ENCODE data around the gene GRIK4.

The GRIK4 gene

GRCh38 chr11:120816176-120816575 lies 304.6 kb downstream of the GRIK4 start:
- H3K27ac ChIP-seq (ENCODE audit: low read depth, low read length), result no peak overlapping the region
- no peaks in the 10 kb centered on the region for H3K27me3 ChIP-seq (ENCODE audit: control insufficient read depth, insufficient read depth, low read length)
- no peaks in the 10 kb centered on the region for H3K36me3 ChIP-seq (ENCODE audit: control insufficient read depth, insufficient read depth, low read length)
- H3K4me3 ChIP-seq (ENCODE audit: low read length), result no peak overlapping the region
- H3K9ac ChIP-seq (ENCODE audit: low read length), result no peak overlapping the region
- H3K4me1 ChIP-seq (ENCODE audit: control insufficient read depth, insufficient read depth, low read length), result no peaks in the 10 kb centered on the region

- Histone ChIP-seq H3K27me3 (ENCODE audit: control insufficient read depth, insufficient read depth, low read length) (no peaks in the 10 kb centered on the region), H3K9ac (ENCODE audit: low read length) (no peak overlapping the region), H3K36me3 (ENCODE audit: control insufficient read depth, insufficient read depth, low read length) (no peaks in the 10 kb centered on the region), H3K4me3 (ENCODE audit: low read length) (no peak overlapping the region), H3K27ac (ENCODE audit: low read depth, low read length) (no peak overlapping the region), H3K4me1 (ENCODE audit: control insufficient read depth, insufficient read depth, low read length) (no peaks in the 10 kb centered on the region)
Measured at GRCh38 chr11:120816711-120817110, 305.2 kb downstream of the GRIK4 start.

GRCh38 chr11:120817158-120817557 lies 305.6 kb downstream of the GRIK4 start:
- Histone ChIP-seq H3K27me3 (ENCODE audit: control insufficient read depth, insufficient read depth, low read length) (no peaks in the 10 kb centered on the region), H3K4me3 (ENCODE audit: low read length) (no peak overlapping the region), H3K4me1 (ENCODE audit: control insufficient read depth, insufficient read depth, low read length) (no peaks in the 10 kb centered on the region), H3K9ac (ENCODE audit: low read length) (no peak overlapping the region), H3K27ac (ENCODE audit: low read depth, low read length) (no peak overlapping the region), H3K36me3 (ENCODE audit: control insufficient read depth, insufficient read depth, low read length) (no peaks in the 10 kb centered on the region)

DNA sequence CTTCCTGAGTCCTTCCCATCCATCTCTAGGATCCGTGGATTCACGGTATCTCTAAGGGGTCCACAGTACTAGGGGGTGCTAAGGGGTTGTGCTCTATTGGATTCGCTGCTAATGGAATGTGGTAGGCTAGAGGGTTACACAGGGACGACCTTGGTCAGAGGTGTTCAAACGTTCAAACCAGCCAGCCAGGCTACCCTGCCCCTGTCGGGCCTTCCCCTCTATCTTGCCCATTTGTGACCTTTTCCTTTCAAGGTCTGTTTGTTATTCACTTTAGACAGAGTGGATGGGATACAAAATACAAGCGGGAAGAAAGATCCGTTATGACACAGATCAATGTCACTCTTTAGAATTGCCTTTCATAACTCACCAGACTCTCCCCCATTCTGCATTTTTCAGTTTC lies 306.5 kb downstream of the GRIK4 start:
- Histone ChIP-seq H3K4me1 (ENCODE audit: control insufficient read depth, insufficient read depth, low read length) (no peaks in the 10 kb centered on the region), H3K9ac (ENCODE audit: low read length) (no peak overlapping the region), H3K4me3 (ENCODE audit: low read length) (no peak overlapping the region), H3K36me3 (ENCODE audit: control insufficient read depth, insufficient read depth, low read length) (no peaks in the 10 kb centered on the region), H3K27ac (ENCODE audit: low read depth, low read length) (no peak overlapping the region), H3K27me3 (ENCODE audit: control insufficient read depth, insufficient read depth, low read length) (no peaks in the 10 kb centered on the region)

DNA sequence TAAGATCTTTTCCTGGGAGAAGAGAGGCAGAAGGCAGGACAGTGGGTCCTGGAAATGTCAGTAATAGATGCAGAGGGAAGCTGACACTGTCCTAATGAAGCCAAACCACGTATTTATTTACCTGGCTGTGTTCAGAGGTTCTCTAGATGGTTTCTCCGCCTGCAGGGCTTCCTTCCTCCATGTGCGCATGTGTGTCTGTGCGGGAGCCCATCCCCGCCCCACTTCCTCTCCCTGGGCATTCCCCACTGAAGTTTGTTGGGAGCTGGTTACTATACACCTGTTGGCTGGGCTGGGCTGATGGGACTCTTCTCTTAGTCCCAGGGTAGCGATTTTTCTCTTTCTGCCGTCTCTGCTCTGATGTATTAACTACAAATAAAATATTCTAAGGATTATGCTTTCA lies 307.5 kb downstream of the GRIK4 start:
- Histone ChIP-seq H3K9ac (ENCODE audit: low read length) (no peak overlapping the region), H3K27ac (ENCODE audit: low read depth, low read length) (no peak overlapping the region), H3K4me3 (ENCODE audit: low read length) (no peak overlapping the region), H3K27me3 (ENCODE audit: control insufficient read depth, insufficient read depth, low read length) (no peaks in the 10 kb centered on the region), H3K4me1 (ENCODE audit: control insufficient read depth, insufficient read depth, low read length) (no peaks in the 10 kb centered on the region), H3K36me3 (ENCODE audit: control insufficient read depth, insufficient read depth, low read length) (no peaks in the 10 kb centered on the region)

DNA sequence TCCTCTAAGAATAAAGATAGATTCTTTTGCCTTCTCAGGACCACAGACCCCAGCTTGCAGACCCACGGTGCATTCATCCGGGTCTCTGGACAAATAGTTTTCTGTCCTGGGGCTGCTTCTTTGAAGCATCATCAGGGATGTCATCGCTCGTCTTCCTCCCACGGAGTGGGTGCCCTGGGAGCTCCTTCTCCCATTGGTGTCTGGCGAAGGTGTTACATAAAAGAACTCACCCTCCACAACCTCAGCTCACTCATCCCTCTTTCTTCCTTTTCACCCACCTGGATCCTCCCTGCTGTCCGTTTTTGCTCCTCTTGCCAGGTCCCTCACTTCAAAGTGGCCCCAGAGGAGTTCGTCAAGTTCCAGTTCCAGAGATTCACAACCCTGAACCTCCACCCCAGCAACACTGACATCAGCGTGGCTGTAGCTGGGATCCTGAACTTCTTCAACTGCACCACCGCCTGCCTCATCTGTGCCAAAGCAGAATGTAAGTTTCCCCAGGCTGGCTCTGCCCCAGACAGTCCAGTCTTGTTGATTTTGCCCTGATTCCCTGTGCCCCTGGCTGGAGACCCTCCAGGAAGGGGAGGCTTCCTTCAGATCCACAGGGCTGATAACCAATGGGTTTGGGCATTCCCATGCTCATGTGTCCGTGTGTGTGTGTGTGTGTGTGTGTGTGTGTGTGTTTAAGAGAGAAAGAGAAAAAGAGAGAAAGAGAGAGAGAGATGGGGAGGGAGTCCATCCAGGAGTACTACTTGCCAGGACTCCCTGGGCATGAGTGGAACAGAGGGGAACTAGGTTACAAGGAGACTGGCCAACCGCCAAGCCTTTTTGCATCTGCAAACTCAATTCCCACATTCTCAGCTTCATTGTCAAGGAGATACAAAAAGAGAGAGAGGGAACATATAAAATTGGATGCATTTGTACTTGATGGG lies 308.2 kb downstream of the GRIK4 start:
- no peak overlapping the region for H3K9ac ChIP-seq (ENCODE audit: low read length)
- H3K27me3 ChIP-seq (ENCODE audit: control insufficient read depth, insufficient read depth, low read length), result no peaks in the 10 kb centered on the region
- H3K4me1 ChIP-seq (ENCODE audit: control insufficient read depth, insufficient read depth, low read length), result no peaks in the 10 kb centered on the region
- H3K36me3 ChIP-seq (ENCODE audit: control insufficient read depth, insufficient read depth, low read length), result no peaks in the 10 kb centered on the region
- H3K27ac ChIP-seq (ENCODE audit: low read depth, low read length), result no peak overlapping the region
- no peak overlapping the region for H3K4me3 ChIP-seq (ENCODE audit: low read length)

DNA sequence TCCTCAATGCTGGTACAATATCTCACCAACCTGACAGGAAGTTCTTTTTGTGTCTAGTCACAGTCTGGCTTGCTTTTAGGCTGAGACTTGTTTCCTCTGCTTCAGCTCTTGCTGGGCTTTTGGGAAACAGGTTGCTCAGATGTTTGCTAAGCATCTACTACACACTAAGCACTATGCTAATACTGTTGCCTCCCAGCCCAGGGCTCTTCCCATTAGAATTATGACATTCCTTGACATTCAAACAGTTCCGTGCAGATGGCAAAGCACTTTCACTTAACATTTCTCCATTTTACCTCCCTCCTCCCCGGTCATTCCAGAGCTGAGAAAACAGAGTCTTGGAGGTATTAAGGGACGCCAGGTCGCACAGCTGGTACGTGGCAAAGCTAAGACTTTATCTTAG lies 311.6 kb downstream of the GRIK4 start:
- H3K4me1 ChIP-seq (ENCODE audit: control insufficient read depth, insufficient read depth, low read length), result no peaks in the 10 kb centered on the region
- H3K4me3 ChIP-seq (ENCODE audit: low read length), result no peak overlapping the region
- no peak overlapping the region for H3K27ac ChIP-seq (ENCODE audit: low read depth, low read length)
- no peak overlapping the region for H3K9ac ChIP-seq (ENCODE audit: low read length)
- H3K27me3 ChIP-seq (ENCODE audit: control insufficient read depth, insufficient read depth, low read length), result no peaks in the 10 kb centered on the region
- H3K36me3 ChIP-seq (ENCODE audit: control insufficient read depth, insufficient read depth, low read length), result no peaks in the 10 kb centered on the region

GRCh38 chr11:120824242-120824641 lies 312.7 kb downstream of the GRIK4 start:
- Histone ChIP-seq H3K4me1 (ENCODE audit: control insufficient read depth, insufficient read depth, low read length) (no peaks in the 10 kb centered on the region), H3K36me3 (ENCODE audit: control insufficient read depth, insufficient read depth, low read length) (no peaks in the 10 kb centered on the region), H3K27me3 (ENCODE audit: control insufficient read depth, insufficient read depth, low read length) (no peaks in the 10 kb centered on the region), H3K4me3 (ENCODE audit: low read length) (no peak overlapping the region), H3K27ac (ENCODE audit: low read depth, low read length) (no peak overlapping the region), H3K9ac (ENCODE audit: low read length) (no peak overlapping the region)

- Histone ChIP-seq H3K9ac (ENCODE audit: low read length) (no peak overlapping the region), H3K27me3 (ENCODE audit: control insufficient read depth, insufficient read depth, low read length) (no peaks in the 10 kb centered on the region), H3K27ac (ENCODE audit: low read depth, low read length) (no peak overlapping the region), H3K4me1 (ENCODE audit: control insufficient read depth, insufficient read depth, low read length) (no peaks in the 10 kb centered on the region), H3K36me3 (ENCODE audit: control insufficient read depth, insufficient read depth, low read length) (no peaks in the 10 kb centered on the region), H3K4me3 (ENCODE audit: low read length) (no peak overlapping the region)
Measured at GRCh38 chr11:120827198-120827597, 315.6 kb downstream of the GRIK4 start.

DNA sequence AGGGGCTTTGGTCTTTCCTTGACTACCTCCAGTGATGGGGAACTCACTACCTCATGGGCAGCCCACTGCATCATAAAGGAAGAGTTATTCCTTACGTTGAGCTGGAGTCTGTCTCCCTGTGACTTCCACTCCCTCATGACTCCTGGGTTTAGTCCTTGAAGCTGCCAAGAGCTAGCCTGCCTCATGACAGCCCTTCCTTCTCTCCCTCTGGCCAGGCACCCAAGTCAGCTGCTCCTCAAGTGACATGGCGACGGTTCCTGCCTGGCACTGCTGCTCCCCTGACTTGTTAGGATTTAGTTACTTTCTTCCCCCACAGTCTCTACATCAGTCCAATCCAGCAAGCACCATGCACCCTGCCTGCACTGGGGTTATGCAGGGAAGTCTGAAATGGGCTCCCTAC lies 316.3 kb downstream of the GRIK4 start:
- H3K4me3 ChIP-seq (ENCODE audit: low read length), result no peak overlapping the region
- H3K36me3 ChIP-seq (ENCODE audit: control insufficient read depth, insufficient read depth, low read length), result no peaks in the 10 kb centered on the region
- H3K4me1 ChIP-seq (ENCODE audit: control insufficient read depth, insufficient read depth, low read length), result no peaks in the 10 kb centered on the region
- no peak overlapping the region for H3K9ac ChIP-seq (ENCODE audit: low read length)
- H3K27me3 ChIP-seq (ENCODE audit: control insufficient read depth, insufficient read depth, low read length), result no peaks in the 10 kb centered on the region
- H3K27ac ChIP-seq (ENCODE audit: low read depth, low read length), result no peak overlapping the region

- Histone ChIP-seq H3K27me3 (ENCODE audit: control insufficient read depth, insufficient read depth, low read length) (no peaks in the 10 kb centered on the region), H3K36me3 (ENCODE audit: control insufficient read depth, insufficient read depth, low read length) (no peaks in the 10 kb centered on the region), H3K4me3 (ENCODE audit: low read length) (no peak overlapping the region), H3K4me1 (ENCODE audit: control insufficient read depth, insufficient read depth, low read length) (no peaks in the 10 kb centered on the region), H3K27ac (ENCODE audit: low read depth, low read length) (no peak overlapping the region), H3K9ac (ENCODE audit: low read length) (no peak overlapping the region)
Measured at GRCh38 chr11:120828847-120829246, 317.3 kb downstream of the GRIK4 start.

DNA sequence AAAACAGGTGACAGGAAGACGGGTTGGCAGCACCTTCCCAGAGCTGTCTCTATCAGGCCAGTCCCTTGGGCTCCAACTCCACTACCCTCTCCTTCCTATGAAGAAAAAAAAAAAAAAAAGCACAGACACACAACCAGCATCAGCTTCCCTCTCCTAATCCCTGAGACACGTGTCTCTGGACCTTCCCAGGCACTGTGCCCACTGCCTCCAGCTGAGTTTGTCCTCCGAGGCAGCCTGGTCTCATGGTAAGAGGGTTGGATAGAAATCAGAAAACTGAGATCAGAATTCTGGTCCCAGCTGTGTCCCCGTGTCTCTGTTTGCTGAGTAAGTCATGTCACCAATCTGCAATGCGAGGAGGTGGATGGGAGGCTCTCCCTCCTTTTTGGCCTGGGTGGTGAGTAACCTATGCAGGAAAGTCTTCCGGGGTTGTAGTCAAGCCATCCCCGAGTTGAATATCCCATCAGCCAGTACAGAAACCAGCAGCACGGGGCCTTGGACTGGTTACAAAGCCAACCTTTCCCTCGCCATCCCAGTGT lies 318.6 kb downstream of the GRIK4 start:
- no peak overlapping the region for H3K27ac ChIP-seq (ENCODE audit: low read depth, low read length)
- H3K27me3 ChIP-seq (ENCODE audit: control insufficient read depth, insufficient read depth, low read length), result no peaks in the 10 kb centered on the region
- no peaks in the 10 kb centered on the region for H3K4me1 ChIP-seq (ENCODE audit: control insufficient read depth, insufficient read depth, low read length)
- H3K36me3 ChIP-seq (ENCODE audit: control insufficient read depth, insufficient read depth, low read length), result no peaks in the 10 kb centered on the region
- no peak overlapping the region for H3K4me3 ChIP-seq (ENCODE audit: low read length)
- no peak overlapping the region for H3K9ac ChIP-seq (ENCODE audit: low read length)
